Endothelial cell of umbilical vein (primary cell): Measurements from ENCODE around the gene HINT2. TPM values are rescaled to one million over a fixed set of nuclear protein-coding genes. Genes with fewer than 3 reads are reported as not detected.

ENCODE experiments used
- BruUV-seq: library from RNA; stranded (reverse); fragments of 400-500 nt; replicated peaks from 2 replicates; lab custom pipeline; 2021; lab: Mats Ljungman, UMichigan
- CTCF ChIA-PET: fragments of 300-600, 350-600 bp; sonication (Branson Sonifier 250); formaldehyde crosslinking; loops from one replicate; lab custom pipeline; 2021; ENCODE audit warnings: antibody characterized with exemption, inconsistent platforms; lab: Charles Lee
- POLR2A ChIA-PET: fragments of 300-600, 350-600 bp; sonication (Branson Sonifier 250); formaldehyde crosslinking; loops from one replicate; lab custom pipeline; 2021; ENCODE audit warnings: antibody characterized with exemption, inconsistent platforms; lab: Charles Lee
- DNase-seq: peaks from one replicate; pipeline ENCODE4 v3.0.0-alpha.2; 2011; ENCODE audit warnings: low read depth, low spot score
- FAIRE-seq: peaks from 2 replicates; lab custom pipeline; 2011; peaks lifted over from hg19 to GRCh38; lab: Jason Lieb, UNC
- H2AFZ ChIP-seq: 2 replicates; pipeline ENCODE4 v1.6.0; 2012; ENCODE audit warnings: low read depth, low read length, control low read depth, inconsistent platforms
- H3K27ac ChIP-seq: 2 replicates; pipeline ENCODE4 v1.5.1; 2011; ENCODE audit warnings: low read depth, mild to moderate bottlenecking, control low read depth, low read length, moderate library complexity; ENCODE audit not compliant: insufficient read depth
- H3K27me3 ChIP-seq, 2 experiments: 2 replicates each; pipeline versions ENCODE4 v1.6.0 to v1.6.1; 2011; ENCODE audit warnings: low read length in 2 of 2, mixed read lengths in 1 of 2; ENCODE audit not compliant: control insufficient read depth in 2 of 2, insufficient read depth in 2 of 2
- H3K36me3 ChIP-seq, 2 experiments: 2 replicates in 1 of 2; 3 replicates in 1 of 2; pipeline ENCODE4 v1.5.1; 2011; ENCODE audit warnings: low read length in 2 of 2, mild to moderate bottlenecking in 1 of 2, moderate library complexity in 1 of 2; ENCODE audit not compliant: control insufficient read depth in 2 of 2, insufficient read depth in 2 of 2; ENCODE audit errors: extremely low read depth in 1 of 2
- H3K4me1 ChIP-seq: 3 replicates; pipeline ENCODE4 v1.5.1; 2011; ENCODE audit warnings: mild to moderate bottlenecking, low read length; ENCODE audit not compliant: control insufficient read depth, insufficient read depth; ENCODE audit errors: extremely low read depth
- H3K4me2 ChIP-seq: 2 replicates; pipeline ENCODE4 v1.6.1; 2011; ENCODE audit warnings: low read length, control low read depth, mixed read lengths; ENCODE audit not compliant: insufficient read depth
- H3K4me3 ChIP-seq, 3 experiments: fragments of 200-600 bp in 1 of 3; sonication (generic), shearing (Covaris generic) in 1 of 3; replicated peaks in 1 of 3; 2 replicates each; pipeline ENCODE4 v1.5.1; 2011 to 2016; ENCODE audit warnings: control low read depth in 3 of 3, low read length in 3 of 3, mild to moderate bottlenecking in 2 of 3, inconsistent platforms in 1 of 3, low read depth in 1 of 3, moderate library complexity in 1 of 3; ENCODE audit not compliant: insufficient read depth in 1 of 3
- H3K79me2 ChIP-seq: 2 replicates; pipeline ENCODE4 v1.6.0; 2012; ENCODE audit warnings: low read length, inconsistent platforms; ENCODE audit not compliant: control insufficient read depth, insufficient read depth
- H3K9ac ChIP-seq: replicated peaks from 2 replicates; pipeline ENCODE3; 2011; ENCODE audit warnings: low read length, control low read depth; ENCODE audit not compliant: insufficient read depth; ENCODE audit errors: extremely low read depth
- H3K9me1 ChIP-seq: replicated peaks from 3 replicates; pipeline ENCODE4 v1.6.0; 2011; ENCODE audit warnings: mild to moderate bottlenecking, low read length; ENCODE audit not compliant: control insufficient read depth, insufficient read depth; ENCODE audit errors: extremely low read depth
- H3K9me3 ChIP-seq: replicated peaks from 2 replicates; pipeline ENCODE4 v1.5.1; 2012; ENCODE audit warnings: low read length, inconsistent platforms; ENCODE audit not compliant: control insufficient read depth, insufficient read depth
- H4K20me1 ChIP-seq: replicated peaks from 2 replicates; pipeline ENCODE3; 2011; ENCODE audit warnings: mild to moderate bottlenecking, low read length; ENCODE audit not compliant: control insufficient read depth, insufficient read depth; ENCODE audit errors: extremely low read depth
- CTCF ChIP-seq, 2 donors: IDR thresholded peaks; 1 replicate in 1 of 2; 2 replicates in 1 of 2; pipeline ENCODE4 v1.5.1; 2011; ENCODE audit warnings: low read length in 2 of 2, mild to moderate bottlenecking in 2 of 2, moderate library complexity in 2 of 2, control low read depth in 1 of 2, inconsistent platforms in 1 of 2, low read depth in 1 of 2; ENCODE audit not compliant: insufficient read depth in 1 of 2; ENCODE audit errors: extremely low read depth in 1 of 2
- EZH2 ChIP-seq: IDR thresholded peaks from 2 replicates; pipeline ENCODE4 v1.6.1; 2012; ENCODE audit warnings: borderline replicate concordance, low read depth, mild to moderate bottlenecking, moderate library complexity, low read length, inconsistent platforms; ENCODE audit not compliant: severe bottlenecking
- FOS ChIP-seq: IDR thresholded peaks from 2 replicates; pipeline ENCODE4 v1.6.1; 2011; ENCODE audit warnings: mild to moderate bottlenecking, low read length, moderate library complexity, borderline replicate concordance; ENCODE audit not compliant: insufficient read depth
- GATA2 ChIP-seq: IDR thresholded peaks from 2 replicates; pipeline ENCODE4 v1.7.0; 2011; ENCODE audit warnings: low read depth, mild to moderate bottlenecking, moderate library complexity, mixed read lengths, low read length; ENCODE audit not compliant: insufficient read length, insufficient read depth
- JUN ChIP-seq: IDR thresholded peaks from 2 replicates; pipeline ENCODE4 v1.6.1; 2011; ENCODE audit warnings: borderline replicate concordance, low read depth; ENCODE audit not compliant: insufficient read length, insufficient read depth
- MYC ChIP-seq: IDR thresholded peaks from one replicate; pipeline ENCODE4 v1.6.1; 2011; ENCODE audit warnings: mild to moderate bottlenecking, low read depth, low read length
- POLR2A ChIP-seq: IDR thresholded peaks from 2 replicates; pipeline ENCODE4 v1.6.1; 2012; ENCODE audit warnings: low read depth, mild to moderate bottlenecking, control low read depth, low read length
- dilution Hi-C: fragments of 300-500 bp; cut with MboI; formaldehyde crosslinking; loops from one replicate; pipeline ENCODE4 v1.15.0; 2019; ENCODE audit warnings: low sequenced_read_pairs; ENCODE audit not compliant: extremely low pct_ligation_motif_present
- intact Hi-C: fragments of 100-400 bp; cut with micrococcal nuclease; formaldehyde crosslinking; loops from one replicate; pipeline ENCODE4 v1.10.0; 2022
- polyA plus RNA-seq, 4 experiments: library from polyadenylated mRNA; depleted of rRNA in 3 of 4; stranded (reverse) in 3 of 4; unstranded in 1 of 4; fragments of >200 nt; gene quantifications; 2 replicates each; pipeline versions ENCODE4 v1.2.1 to v1.2.3, GENCODE V29; 2011 to 2012; ENCODE audit warnings: missing spikeins in 1 of 4
- total RNA-seq: library from RNA; stranded (reverse); gene quantifications from 2 replicates; pipeline ENCODE4 v1.2.3, GENCODE V29; 2021

Gene HINT2
- total and polyA plus RNA-seq, 2 donors (not counting 3 experiments of a cell fraction or from before 2014, with no cell fraction given) = 27.2 to 42.1 TPM

- ChIA-PET CTCF (interaction anchor here (1.0 to 4.8 kb wide), 5 partner anchors 11 to 69 kb away, joined by 3 to 27 read pairs (median 13); partner anchors contain the start of gene OR13J1), POLR2A (no interaction called here)
- Histone ChIP-seq H2AFZ (no peak overlapping the region), H3K4me3 (no peak overlapping the region), H3K27me3 (peaks cover 22 to 51% of the 10 kb centered on the region in 2 experiments), H3K9me1 (no peaks in the 10 kb centered on the region), H3K9me3 (no peaks in the 10 kb centered on the region), H3K79me2 (no peaks in the 10 kb centered on the region), H4K20me1 (no peaks in the 10 kb centered on the region), H3K9ac (no peak overlapping the region), H3K27ac (no peak overlapping the region), H3K36me3 (no peaks in the 10 kb centered on the region), H3K4me1 (no peaks in the 10 kb centered on the region), H3K4me2 (no peak overlapping the region)
- FAIRE-seq (no peak), DNase-seq (no peak)
- dilution Hi-C loops (no loop called here), intact Hi-C loops (no loop called here)
- TF ChIP-seq JUN (no peak), EZH2 (no peak), FOS (no peak), POLR2A (no peak), GATA2 (no peak), CTCF (IDR thresholded peaks at IDR 0.05; ENCODE audit: extremely low read depth in 1 of 2, insufficient read depth in 1 of 2, low read depth in 1 of 2, low read length in 2 of 2) (no peak), MYC (no peak)
- no TSS peak for BruUV-seq
Observed at GRCh38 chr9:35859310-35859989, 44.6 kb upstream of the HINT2 start.
